Esophagus squamous epithelium (tissue), 4 donors: ENCODE measurements around the gene STX1B.
A peak's percentile ranks its signal among the peaks of the same experiment; 100 is the strongest.

Experiments
- CTCF ChIP-seq, 6 experiments: fragments of 450-650 bp in 4 of 6; fragments of 200-600 bp in 2 of 6; sonication (generic) in 2 of 6; IDR thresholded peaks; one replicate each; pipeline ENCODE4 v1.5.1; 2016 to 2019; ENCODE audit warnings: antibody characterized with exemption in 6 of 6, mild to moderate bottlenecking in 4 of 6, moderate library complexity in 4 of 6
- POLR2A ChIP-seq, 4 donors: fragments of 450-650 bp; IDR thresholded peaks; one replicate each; pipeline ENCODE4 v1.6.1; 2017; ENCODE audit warnings: antibody characterized with exemption in 4 of 4, mild to moderate bottlenecking in 4 of 4, moderate library complexity in 3 of 4

DNA sequence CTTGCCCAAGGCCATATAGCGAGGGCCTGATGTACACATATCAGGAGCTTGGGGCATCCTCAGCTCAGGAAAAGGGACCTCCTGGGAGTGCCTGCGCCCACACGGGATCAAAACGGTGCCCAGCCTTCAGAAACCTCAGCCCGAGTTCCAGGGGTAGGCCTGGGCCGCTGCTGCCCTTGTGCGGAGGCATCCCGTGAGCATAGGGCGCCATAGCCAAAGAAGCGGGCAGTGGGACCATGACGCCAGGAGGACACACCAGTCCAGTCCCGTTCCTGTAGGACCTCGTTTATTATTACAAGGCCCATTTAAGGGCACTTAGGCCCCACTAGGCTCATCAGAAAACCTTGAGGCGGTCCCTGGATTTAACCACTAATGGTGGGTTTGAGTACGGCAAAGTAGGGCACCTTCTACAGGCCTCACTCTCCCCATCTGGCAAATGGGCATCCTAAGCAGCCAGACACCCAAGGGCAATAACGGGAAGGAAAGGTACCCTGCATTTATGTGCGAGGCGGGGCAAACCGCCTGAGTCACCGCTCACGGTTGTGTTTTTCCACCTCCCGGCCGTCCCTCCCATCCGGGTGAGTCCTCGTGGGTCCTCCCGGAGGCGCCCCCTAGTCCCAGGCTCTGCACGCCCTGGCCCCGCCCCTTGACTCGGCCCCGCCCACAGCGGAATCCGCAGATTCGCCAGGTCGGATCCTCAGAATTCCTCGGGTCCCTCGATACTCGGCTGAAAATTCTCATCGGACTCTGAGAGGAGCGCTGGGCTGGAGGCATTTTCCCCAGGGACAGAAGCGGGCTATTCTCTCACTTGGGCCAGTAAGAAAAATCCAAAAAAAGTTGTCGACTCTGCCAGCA is 53.6 kb downstream of the STX1B start:
- TF ChIP-seq CTCF (IDR thresholded peaks at IDR 0.05) (peak in 3 of 6 experiments; percentile 19 to 26 (median 20)), POLR2A (IDR thresholded peaks at IDR 0.05) (no peak)
